ENCODE data around the gene KCNMB2.

GRCh38 chr3:178808748-178809147 lies 272.5 kb downstream of the KCNMB2 start:
- no peak for TF ChIP-seq CTCF (IDR thresholded peaks at IDR 0.05; ENCODE audit: poor library complexity)
- no peak for TF ChIP-seq EZH2 (IDR thresholded peaks at IDR 0.05; ENCODE audit: borderline replicate concordance)

Data from hepatocyte (in vitro differentiated cells).